SK-N-MC (cell line): ENCODE measurements around the gene PALB2.
A peak's percentile ranks its signal among the peaks of the same experiment; 100 is the strongest.
"Not testable (repeated sequence)": the region's sequence is repeated elsewhere in the genome, so short reads cannot be mapped to it uniquely, and the experiment has no call there.

Experiments used
- DNase-seq: peaks from one replicate; pipeline ENCODE4 v3.0.0-alpha.2; 2011; ENCODE audit warnings: low read depth, low spot score
- H3K27ac ChIP-seq: fragments of 200-600 bp; sonication (generic); 2 replicates; pipeline ENCODE4 v1.5.1; 2016; ENCODE audit warnings: mixed run types
- H3K36me3 ChIP-seq: fragments of 200-600 bp; sonication (generic); 2 replicates; pipeline ENCODE4 v1.6.1; 2017; ENCODE audit warnings: antibody characterized with exemption, low read length, mixed read lengths; ENCODE audit not compliant: insufficient read depth
- H3K4me3 ChIP-seq: fragments of 200-600 bp; sonication (generic); 2 replicates; pipeline ENCODE4 v1.5.1; 2016
- H3K9ac ChIP-seq: fragments of 200-600 bp; sonication (generic); 2 replicates; pipeline ENCODE4 v1.8.0; 2017; ENCODE audit warnings: mixed run types, mixed read lengths; ENCODE audit not compliant: insufficient read length
- H3K9me3 ChIP-seq: fragments of 200-600 bp; sonication (generic); 2 replicates; pipeline ENCODE4 v1.6.1; 2017; ENCODE audit warnings: low read depth, mild to moderate bottlenecking, antibody characterized with exemption, low read length, moderate library complexity, mixed read lengths
- EZH2 ChIP-seq: fragments of 200-600 bp; sonication (generic); IDR thresholded peaks from one replicate; pipeline ENCODE4 v1.6.1; 2017; ENCODE audit warnings: antibody characterized with exemption
- FOXP2 ChIP-seq: optimal IDR thresholded peaks from 2 replicates; pipeline ENCODE3; 2011; ENCODE audit warnings: mild to moderate bottlenecking, moderate library complexity; ENCODE audit not compliant: insufficient read depth; ENCODE audit errors: extremely low read length, control extremely low read depth
- POLR2AphosphoS5 ChIP-seq: IDR thresholded peaks from 2 replicates; pipeline ENCODE4 v1.6.1; 2012; ENCODE audit warnings: mild to moderate bottlenecking, low read depth, low read length, borderline replicate concordance

PALB2 gene

DNA sequence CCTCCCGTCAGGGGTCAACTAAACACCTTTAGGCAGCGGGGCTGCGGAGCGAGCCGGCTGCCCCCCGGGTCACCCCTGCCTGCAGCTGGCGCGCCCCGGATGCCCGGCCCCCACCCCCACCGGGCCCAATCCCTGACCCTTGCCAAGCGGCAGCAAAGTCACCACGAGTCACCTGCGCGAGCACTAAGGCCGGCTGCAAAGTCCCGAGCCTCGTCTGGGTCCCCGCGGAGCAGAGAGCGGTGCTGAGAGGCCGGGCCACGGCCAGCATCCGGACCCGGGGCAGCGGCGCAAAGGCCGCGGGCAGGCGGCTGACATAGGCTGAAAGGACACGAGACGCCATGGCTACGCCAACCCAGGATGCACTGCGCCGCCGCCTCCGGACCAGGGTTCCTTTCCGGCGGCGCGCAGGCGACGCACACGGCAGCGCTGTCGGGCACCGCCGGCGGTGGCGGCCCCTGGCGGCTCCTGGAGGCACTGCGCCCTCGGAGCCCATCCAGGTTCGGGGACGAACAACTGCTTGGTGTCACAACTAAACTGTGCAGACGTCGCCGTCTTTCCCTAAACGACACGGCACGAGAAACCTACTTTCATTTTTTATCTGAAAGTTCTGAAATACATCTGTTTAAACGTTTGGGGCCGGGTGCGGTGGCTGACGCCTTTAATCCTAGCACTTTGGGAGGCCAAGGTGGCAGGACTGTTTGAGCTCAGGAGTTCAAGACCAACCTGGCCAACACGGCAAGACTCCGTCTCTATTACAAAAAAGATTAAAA is 45.0 kb downstream of the PALB2 start, which contains the start of gene NDUFAB1:
Gene NDUFAB1, minus strand, starts transcription at position 366 of the 770 bp plus-strand sequence. Its CDS starts 26 bp downstream, at position 340.
- Histone ChIP-seq H3K36me3 (peaks cover 30% of the 10 kb centered on the region), H3K9me3 (no peaks in the 10 kb centered on the region), H3K4me3 (peak within 1 kb of the TSS; percentile 97), H3K27ac (peak within 1 kb of the TSS; percentile 59; the same call in 1 of the 2 replicates), H3K9ac (peak within 1 kb of the TSS; percentile 99)
- TF ChIP-seq FOXP2 (no peak), EZH2 (no peak), POLR2AphosphoS5 (peak; percentile 83)
- no peak for DNase-seq

DNA sequence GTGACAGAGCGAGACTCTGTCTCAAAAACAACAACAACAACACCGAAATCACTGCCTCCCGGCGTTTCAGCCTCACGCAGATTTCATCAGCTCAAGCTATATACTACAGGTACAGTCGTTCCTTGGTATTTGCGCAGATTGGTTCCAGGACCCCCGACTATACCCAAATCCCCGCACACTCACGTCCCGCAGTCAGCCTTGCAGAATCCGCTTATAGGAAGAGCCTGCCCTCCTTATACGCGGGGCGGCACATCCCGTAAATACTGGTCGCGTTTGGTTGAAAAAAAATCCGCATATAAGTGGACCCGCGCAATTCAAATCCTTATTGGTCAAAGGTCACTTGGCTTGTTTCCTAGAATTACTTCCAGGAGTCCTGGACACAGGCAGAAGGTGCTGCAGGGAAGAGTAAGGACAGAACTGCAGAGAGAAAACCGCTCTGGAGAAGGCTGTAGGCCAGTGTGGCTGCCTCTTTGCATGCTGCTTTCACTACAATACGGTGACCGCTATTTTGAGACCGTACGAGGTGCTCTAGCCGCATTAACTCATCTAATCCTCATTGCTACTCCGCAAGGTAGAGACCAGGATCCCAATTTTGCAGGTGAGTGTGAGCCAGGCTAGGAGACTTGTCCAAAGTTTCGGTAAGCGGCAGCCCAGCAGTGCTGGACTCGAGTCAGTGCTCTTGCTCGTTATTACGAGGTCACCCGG is 45.7 kb downstream of the PALB2 start:
- H3K27ac ChIP-seq, result peak overlapping the region; percentile 59; the same call in 1 of the 2 replicates
- H3K9me3 ChIP-seq, result no peaks in the 10 kb centered on the region
- DNase-seq, result no peak
- peaks cover 37% of the 10 kb centered on the region for H3K36me3 ChIP-seq
- H3K9ac ChIP-seq, result peak overlapping the region; percentile 99
- peak overlapping the region; percentile 97 for H3K4me3 ChIP-seq
- TF ChIP-seq EZH2 (no peak), POLR2AphosphoS5 (no peak), FOXP2 (no peak)

- no peak for TF ChIP-seq EZH2
- TF ChIP-seq POLR2AphosphoS5, result no peak
- no peak for TF ChIP-seq FOXP2
- H3K9ac ChIP-seq, result no peak overlapping the region
- 0 out of 2 replicates have a peak overlapping the region, but pooled peaks have one; percentile 97 for H3K4me3 ChIP-seq
- H3K27ac ChIP-seq, result no peak overlapping the region
- no peaks in the 10 kb centered on the region for H3K9me3 ChIP-seq
- DNase-seq, result no peak
- peaks cover 47% of the 10 kb centered on the region for H3K36me3 ChIP-seq
These were observed 46.9 kb downstream of the PALB2 start for GRCh38 chr16:23594186-23594585.

DNA sequence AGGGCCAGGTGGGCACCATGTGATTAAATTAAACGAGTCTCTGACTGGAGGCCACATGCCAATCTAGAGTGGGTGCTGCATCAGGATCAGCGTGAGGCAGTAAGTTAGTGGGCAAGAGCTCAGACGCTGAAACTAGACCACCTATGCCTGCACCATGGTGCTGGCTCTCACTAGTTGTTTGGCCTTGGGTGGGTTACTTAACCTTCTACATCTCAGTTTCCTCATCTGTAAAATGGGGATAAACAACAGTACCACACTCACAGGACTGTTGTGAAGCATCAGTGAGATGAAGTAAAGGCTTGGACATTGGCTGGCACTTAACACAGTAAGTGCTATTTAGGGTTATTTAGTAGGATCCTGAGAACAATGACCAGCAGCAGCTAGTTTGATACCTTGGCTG is 50.9 kb downstream of the PALB2 start:
- no peaks in the 10 kb centered on the region for H3K9me3 ChIP-seq

DNA sequence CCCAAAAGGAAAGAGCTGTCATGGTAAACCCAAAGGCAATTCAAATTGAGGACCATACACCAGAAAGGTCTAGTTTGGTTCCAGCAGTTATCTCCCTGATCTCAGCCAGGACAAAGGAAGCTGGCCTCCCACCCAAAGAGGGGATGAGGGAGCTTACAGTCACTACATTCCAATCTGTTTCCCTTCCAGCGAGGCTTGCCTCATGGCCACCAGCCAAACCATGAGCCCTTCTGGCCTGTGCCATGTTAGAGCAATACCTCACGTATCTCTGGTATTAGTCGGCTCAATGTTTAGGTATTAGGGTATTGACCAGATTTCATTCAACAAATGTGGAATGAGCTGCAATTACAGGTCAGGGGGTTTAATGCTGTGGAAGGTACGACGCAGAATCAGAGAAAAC is 53.4 kb downstream of the PALB2 start:
- TF ChIP-seq POLR2AphosphoS5 (no peak), FOXP2 (no peak), EZH2 (no peak)
- Histone ChIP-seq H3K9ac (no peak overlapping the region), H3K36me3 (peaks cover 80% of the 10 kb centered on the region), H3K9me3 (no peaks in the 10 kb centered on the region), H3K27ac (no peak overlapping the region), H3K4me3 (no peak overlapping the region)
- DNase-seq, result no peak

More for the DNA sequence above, 50.9 kb downstream of the PALB2 start:
- DNase-seq, result no peak
- TF ChIP-seq EZH2, result no peak
- no peak overlapping the region for H3K27ac ChIP-seq
- H3K4me3 ChIP-seq, result no peak overlapping the region
- no peak overlapping the region for H3K9ac ChIP-seq
- peaks cover 82% of the 10 kb centered on the region for H3K36me3 ChIP-seq

- TF ChIP-seq POLR2AphosphoS5 (no peak), EZH2 (no peak), FOXP2 (no peak)
- H3K9me3 ChIP-seq, result no peaks in the 10 kb centered on the region
- H3K9ac ChIP-seq, result no peak overlapping the region
- peaks cover 73% of the 10 kb centered on the region for H3K36me3 ChIP-seq
- no peak overlapping the region for H3K4me3 ChIP-seq
- no peak overlapping the region for H3K27ac ChIP-seq
- DNase-seq, result no peak
These were observed 56.7 kb downstream of the PALB2 start for GRCh38 chr16:23584186-23585076.

- not testable (repeated sequence) for H3K9ac ChIP-seq, H3K9me3 ChIP-seq, H3K4me3 ChIP-seq, DNase-seq, H3K27ac ChIP-seq
- peaks cover 72% of the 10 kb centered on the region for H3K36me3 ChIP-seq
These were observed 57.8 kb downstream of the PALB2 start for GRCh38 chr16:23583271-23583670.

- no peak for DNase-seq
- H3K9ac ChIP-seq, result no peak overlapping the region
- H3K4me3 ChIP-seq, result no peak overlapping the region
- H3K27ac ChIP-seq, result no peak overlapping the region
- peaks cover 62% of the 10 kb centered on the region for H3K36me3 ChIP-seq
- TF ChIP-seq POLR2AphosphoS5 (no peak), FOXP2 (no peak), EZH2 (no peak)
- H3K9me3 ChIP-seq, result no peaks in the 10 kb centered on the region
These were observed 59.3 kb downstream of the PALB2 start for GRCh38 chr16:23581764-23582163.
